Erythroblast (primary cell): ENCODE data around the gene ZNF672.

Source experiments
- GATA1 ChIP-seq: IDR thresholded peaks from 2 replicates; pipeline ENCODE4 v1.6.1; 2011; ENCODE audit warnings: low read depth, mild to moderate bottlenecking, control low read depth, low read length, moderate library complexity
- POLR2A ChIP-seq: IDR thresholded peaks from 2 replicates; pipeline ENCODE4 v1.6.1; 2011; ENCODE audit warnings: mild to moderate bottlenecking, low read length

DNA sequence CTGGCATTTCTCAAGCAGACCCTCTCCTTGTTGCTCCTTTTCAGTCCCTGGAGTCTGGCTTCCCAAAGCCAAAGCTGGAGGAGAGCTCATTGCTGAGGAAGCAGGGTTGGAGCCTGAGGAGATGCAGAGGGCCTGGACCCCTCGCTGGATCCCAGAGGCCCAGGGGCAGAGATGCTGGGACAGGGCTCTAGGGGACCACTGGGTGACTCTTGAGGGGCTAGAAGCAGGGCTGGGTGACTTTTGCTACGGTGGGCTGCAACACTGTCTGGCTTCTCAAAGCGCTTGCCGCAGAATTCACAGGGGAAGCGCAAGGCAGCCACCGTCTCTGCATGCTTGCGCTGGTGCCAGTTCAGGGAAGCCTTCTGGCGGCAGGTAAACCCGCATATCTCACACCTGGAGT, 12.1 kb downstream of the ZNF672 start:
- TF ChIP-seq POLR2A (no peak), GATA1 (no peak)
